Epithelial cell of esophagus (primary cell): ENCODE measurements around the gene LILRB4.

Experiments used
- DNase-seq: peaks from one replicate; pipeline ENCODE4 v3.0.0; 2010; ENCODE audit warnings: low read depth
- H3K4me3 ChIP-seq: 2 replicates; pipeline ENCODE4 v1.5.1; 2011; ENCODE audit warnings: mild to moderate bottlenecking, low read length, control low read depth
- CTCF ChIP-seq: IDR thresholded peaks from 2 replicates; pipeline ENCODE4 v1.5.1; 2011; ENCODE audit warnings: low read depth, mild to moderate bottlenecking, low read length, control low read depth, inconsistent platforms; ENCODE audit not compliant: insufficient read depth; ENCODE audit errors: missing control alignments

The LILRB4 gene

GRCh38 chr19:54659300-54659699, 3.5 kb upstream of the LILRB4 start:
- DNase-seq = no peak
- H3K4me3 ChIP-seq = no peak overlapping the region
- TF ChIP-seq CTCF = no peak

- TF ChIP-seq CTCF = no peak
- no peak for DNase-seq
- no peak overlapping the region for H3K4me3 ChIP-seq
Measured at GRCh38 chr19:54660306-54660705, 2.5 kb upstream of the LILRB4 start.

GRCh38 chr19:54660964-54661363, 1.8 kb upstream of the LILRB4 start:
- DNase-seq = no peak
- no peak overlapping the region for H3K4me3 ChIP-seq
- no peak for TF ChIP-seq CTCF

- no peak for DNase-seq
- no peak for TF ChIP-seq CTCF
- H3K4me3 ChIP-seq = no peak overlapping the region
Measured at GRCh38 chr19:54661846-54662481, 821 bp upstream of the LILRB4 start.

- DNase-seq = no peak
- TF ChIP-seq CTCF = no peak
- H3K4me3 ChIP-seq = no peak overlapping the region
Measured at GRCh38 chr19:54665530-54665929, 2.7 kb downstream of the LILRB4 start.

- H3K4me3 ChIP-seq = no peak overlapping the region
- no peak for DNase-seq
- TF ChIP-seq CTCF = no peak
Measured at GRCh38 chr19:54667217-54667616, 4.4 kb downstream of the LILRB4 start.

- no peak for TF ChIP-seq CTCF
- H3K4me3 ChIP-seq = no peak overlapping the region
- no peak for DNase-seq
Measured at GRCh38 chr19:54668353-54668752, 5.6 kb downstream of the LILRB4 start.
